ENCODE measurements around the gene CCDC106. TPM values are rescaled to one million over a fixed set of nuclear protein-coding genes. Genes with fewer than 3 reads are reported as not detected.
A peak's percentile ranks its signal among the peaks of the same experiment; 100 is the strongest.

Gene CCDC106
- total RNA-seq, 1 donor from 2014 or later = 15.9 TPM

DNA sequence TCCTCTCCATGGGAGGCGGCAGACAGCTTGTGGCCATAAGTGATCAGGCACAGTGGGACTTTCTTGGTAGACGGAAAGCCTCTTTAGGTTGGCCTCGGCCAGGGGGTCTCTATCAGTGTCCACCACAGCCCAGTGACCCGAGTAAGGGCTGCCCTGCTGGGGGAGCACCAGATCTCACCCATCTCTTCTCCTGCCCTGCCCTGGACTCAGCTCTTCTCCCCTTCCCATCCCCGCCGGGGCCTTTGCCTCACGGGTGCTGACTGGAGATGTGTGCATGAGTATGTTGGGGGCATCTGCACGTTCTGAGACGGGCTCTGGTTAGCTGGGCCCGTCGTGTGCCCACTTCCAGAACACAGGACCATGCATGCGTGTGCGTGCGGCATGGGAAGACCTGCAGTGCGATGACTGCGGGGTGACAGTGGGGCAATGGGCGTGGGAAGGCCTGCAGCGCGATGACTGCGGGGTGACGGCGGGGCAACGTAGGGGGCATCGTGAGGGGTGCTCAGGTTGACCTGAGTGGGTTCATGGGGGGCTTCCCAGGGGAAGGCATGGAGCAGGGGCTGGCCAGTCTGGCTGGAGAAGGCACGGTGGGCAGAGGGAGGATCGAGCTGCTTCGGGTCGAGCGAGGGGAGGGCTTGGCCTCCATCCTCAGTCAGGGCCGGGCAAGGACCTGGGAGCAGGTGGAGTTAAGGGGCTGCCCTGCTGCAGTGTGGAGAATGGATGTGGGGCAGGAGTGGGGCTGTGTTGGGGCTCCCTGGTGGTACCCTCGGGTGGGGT is 42.9 kb downstream of the CCDC106 start:
- DNase-seq (ENCODE audit: low spot score) = peak; percentile 57
- intact Hi-C loops (cut with DNase I) = no loop called here

DNA sequence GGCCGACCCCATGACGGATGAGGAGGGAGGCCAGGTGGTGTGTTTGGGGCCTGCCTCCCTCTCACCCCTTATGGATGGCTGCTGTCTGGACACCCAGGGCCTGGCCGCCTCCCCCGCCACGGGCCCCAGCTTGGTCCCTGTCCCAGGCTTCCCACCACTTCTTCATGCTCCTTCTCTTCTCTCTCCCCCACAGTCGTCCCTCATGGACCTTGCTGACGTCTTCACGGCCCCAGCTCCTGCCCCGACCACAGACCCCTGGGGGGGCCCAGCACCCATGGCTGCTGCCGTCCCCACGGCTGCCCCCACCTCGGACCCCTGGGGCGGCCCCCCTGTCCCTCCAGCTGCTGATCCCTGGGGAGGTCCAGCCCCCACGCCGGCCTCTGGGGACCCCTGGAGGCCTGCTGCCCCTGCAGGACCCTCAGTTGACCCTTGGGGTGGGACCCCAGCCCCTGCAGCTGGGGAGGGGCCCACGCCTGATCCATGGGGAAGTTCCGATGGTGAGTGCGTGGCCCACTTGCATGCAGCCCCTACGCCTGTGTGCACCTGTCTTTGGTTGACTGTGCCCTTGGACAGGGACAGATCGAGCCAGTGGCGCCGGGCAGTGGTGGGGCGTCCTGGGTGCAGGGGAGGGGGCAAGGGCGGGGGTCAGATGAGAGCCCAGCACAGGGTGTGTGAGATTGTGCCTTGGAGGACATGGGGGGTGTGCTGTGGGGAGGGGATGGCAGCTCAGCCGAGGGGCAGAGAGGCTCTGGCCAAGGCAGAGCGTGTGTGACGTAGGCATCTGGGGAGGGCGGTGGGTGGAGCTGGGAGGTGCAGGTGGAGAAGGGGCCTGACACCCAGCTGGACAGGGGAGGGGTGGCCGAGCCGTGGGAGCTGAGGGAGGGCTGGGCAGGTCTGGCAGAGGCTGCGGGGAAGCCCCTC is 43.8 kb downstream of the CCDC106 start:
- DNase-seq (ENCODE audit: low spot score) = peak; percentile 67
- intact Hi-C loops (cut with DNase I) = no loop called here

DNA sequence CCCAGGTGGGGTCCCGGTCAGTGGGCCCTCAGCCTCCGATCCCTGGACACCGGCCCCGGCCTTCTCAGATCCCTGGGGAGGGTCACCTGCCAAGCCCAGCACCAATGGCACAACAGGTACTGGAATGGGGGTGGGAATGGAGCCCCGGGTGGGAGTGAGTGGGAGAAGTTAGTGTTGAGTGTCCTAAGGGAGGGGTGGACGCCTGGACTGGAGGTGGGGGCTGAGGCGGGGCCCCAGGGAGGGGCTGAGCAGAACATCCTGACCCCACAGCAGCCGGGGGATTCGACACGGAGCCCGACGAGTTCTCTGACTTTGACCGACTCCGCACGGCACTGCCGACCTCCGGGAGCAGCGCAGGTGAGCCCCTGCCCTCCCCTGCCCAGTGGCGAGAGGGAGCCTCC is 44.7 kb downstream of the CCDC106 start:
- intact Hi-C loops (cut with DNase I) = no loop called here
- peak; percentile 56 for DNase-seq (ENCODE audit: low spot score)

DNA sequence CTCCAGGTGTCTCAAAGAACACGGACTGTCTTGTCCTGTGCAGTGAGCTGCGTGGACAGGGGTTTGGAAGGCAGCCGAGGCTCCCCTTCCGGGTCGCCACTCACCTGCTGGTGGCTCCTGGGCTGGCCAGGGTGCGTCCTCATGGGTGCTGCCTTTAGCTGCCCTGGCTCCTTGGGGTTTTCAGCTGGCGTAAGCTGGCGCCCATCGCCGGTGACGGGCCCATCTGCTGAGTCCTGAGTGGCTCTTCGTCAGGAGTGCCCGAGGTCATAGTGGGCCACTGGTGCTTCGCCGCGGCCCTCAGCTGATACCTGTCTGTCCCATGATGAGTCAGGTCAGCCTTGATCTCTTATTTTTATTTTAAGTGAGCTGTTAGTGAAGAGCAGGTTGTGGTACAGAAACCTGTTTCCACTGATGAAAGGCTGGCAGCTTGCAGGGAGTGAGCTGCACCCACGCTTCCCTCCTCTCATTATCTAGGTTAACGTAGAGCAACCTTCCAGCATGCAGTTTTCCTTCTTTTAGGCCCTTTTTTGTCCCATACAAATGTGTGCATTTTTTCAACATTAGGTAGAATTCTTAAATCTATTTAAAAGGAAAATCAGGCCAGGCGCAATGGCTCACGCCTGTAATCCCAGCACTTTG is 45.4 kb downstream of the CCDC106 start:
- intact Hi-C loops (cut with DNase I) = no loop called here
- DNase-seq (ENCODE audit: low spot score) = peak; percentile 53

DNA sequence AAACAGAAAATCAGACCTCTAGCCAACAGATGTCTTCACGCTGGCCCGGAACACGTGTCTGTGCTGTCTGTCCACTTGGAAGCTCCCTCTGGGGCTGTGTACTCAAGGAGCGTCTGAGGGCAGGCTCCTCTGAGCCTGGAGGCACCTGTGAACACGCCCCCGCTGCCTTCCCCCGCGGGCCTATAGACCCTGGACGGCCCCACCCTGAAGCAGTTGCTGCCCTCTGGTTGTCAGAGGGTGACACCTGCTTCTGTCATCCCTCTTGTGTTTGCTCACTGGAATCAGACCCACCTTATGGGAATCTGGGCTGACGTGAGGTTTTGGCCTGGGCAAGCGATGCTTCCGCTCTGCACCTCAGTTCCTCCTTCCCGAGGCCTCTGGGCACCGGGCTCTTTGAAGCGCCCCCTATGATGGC is 46.2 kb downstream of the CCDC106 start:
- DNase-seq (ENCODE audit: low spot score) = peak; percentile 72
- intact Hi-C loops (cut with DNase I) = no loop called here

DNA sequence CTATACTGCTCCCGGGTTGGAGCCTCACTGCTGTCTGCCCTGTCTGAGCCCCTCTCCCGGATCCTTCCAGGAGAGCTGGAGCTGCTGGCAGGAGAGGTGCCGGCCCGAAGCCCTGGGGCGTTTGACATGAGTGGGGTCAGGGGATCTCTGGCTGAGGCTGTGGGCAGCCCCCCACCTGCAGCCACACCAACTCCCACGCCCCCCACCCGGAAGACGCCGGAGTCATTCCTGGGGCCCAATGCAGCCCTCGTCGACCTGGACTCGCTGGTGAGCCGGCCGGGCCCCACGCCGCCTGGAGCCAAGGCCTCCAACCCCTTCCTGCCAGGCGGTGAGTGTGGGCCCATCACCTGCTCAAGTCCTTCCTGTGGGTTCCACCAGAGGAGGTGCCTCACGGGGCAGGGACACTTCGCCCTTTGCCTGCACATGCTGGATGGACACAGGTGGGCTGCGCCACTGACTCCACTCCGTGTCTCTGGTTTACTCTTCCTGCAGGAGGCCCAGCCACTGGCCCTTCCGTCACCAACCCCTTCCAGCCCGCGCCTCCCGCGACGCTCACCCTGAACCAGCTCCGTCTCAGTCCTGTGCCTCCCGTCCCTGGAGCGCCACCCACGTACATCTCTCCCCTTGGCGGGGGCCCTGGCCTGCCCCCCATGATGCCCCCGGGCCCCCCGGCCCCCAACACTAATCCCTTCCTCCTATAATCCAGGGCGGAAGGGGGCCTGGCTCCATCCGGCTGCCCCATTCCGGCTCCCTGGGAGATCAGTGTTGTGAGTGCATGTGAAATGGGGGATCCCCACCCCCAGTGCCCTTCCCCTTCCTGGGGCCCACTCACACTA is 46.9 kb downstream of the CCDC106 start:
- intact Hi-C loops (cut with DNase I) = no loop called here
- peak; percentile 63 for DNase-seq (ENCODE audit: low spot score)

DNA sequence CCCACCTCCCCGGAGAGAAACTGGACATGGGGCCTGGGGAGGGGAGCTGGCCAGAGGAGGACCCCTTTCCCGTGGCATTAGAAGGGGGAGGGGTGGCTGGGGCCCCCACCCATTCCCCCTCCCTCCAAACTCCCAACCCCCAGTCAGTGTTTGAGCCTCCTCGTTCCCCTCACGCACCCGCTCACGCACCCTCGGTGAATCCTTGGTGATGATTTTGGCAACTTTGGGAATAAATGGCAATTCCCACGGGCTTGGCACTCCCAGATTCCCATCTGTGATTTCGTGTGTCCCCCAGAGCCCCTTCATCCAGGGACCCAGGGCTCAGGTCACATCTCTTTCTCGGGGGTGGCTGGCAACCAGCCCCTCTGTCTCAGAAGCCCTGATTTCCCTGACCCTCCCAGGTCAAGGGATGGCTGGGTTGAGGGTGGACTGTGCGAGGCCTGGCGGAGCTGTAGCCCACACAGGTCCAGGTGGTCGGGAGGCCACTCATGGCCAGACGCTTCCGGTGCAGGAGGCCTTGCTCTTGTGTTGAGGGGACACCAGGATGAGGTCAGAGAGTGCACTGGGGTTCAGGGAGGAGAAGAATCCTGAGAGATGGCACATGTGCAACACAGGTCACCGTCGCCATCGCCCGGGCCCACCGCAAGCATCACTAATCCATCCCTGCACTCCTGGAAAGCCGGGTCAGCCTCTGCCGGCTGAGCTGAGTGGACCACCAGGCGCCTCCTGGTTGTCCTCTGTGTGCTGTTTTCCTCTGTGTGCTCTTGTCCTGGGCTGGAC is 47.7 kb downstream of the CCDC106 start:
- intact Hi-C loops (cut with DNase I) = no loop called here
- peak; percentile 55 for DNase-seq (ENCODE audit: low spot score)

DNA sequence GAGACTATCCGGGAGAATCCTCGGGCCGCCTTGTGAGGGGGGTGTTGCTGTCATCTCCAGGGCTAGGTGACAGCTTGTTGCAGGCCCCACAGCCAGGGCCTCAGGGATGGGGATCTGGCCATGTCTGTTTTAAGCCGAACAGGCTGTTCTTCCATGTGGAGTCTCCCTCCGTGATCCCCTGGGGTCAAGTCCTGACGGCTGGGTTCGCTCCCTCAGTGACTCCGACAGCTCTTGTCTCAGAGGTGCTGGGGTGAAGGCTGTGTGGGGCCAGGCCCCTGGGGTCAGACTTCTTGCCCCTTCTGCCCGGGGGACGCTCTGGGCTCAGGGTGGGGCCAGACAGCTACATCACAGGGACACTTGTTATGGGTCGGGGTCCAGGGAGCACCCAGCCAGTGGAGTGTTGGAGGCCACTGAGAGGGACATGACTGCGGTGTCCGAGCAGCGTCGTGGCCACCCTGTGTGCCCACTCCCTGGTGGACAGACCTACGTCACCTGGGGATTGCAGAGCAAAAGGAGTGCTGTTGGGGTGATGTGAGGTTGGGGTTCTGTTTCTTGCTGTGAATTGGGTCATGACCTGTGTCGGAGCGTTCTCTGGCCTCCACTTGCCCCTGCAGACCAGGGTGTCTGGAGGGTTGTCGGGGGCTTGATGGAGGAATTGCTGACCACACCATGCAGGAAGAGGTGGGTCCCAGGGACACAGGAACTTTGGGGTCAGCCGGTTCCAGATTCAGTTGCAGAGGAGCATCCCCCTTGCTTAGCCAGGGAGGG is 48.5 kb downstream of the CCDC106 start:
- intact Hi-C loops (cut with DNase I) = no loop called here
- DNase-seq (ENCODE audit: low spot score) = peak; percentile 70

DNA sequence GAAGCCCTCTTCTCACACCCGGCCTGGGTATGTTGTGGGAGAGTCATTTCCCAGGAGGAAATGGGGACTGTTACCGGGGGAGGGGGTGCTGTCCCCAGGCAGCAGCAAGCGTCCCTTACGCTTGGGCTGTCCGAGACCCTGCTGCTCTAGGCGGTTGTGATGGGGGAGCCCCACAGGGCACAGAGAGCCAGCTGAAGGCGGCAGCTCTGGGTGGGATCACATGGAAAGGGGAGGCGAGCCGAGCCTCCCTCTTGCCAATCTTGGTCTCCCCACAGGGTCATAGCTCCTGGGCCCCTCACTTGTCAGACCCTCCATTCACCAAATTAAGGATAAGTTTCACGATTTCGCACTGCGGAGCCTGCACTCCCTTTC is 49.0 kb downstream of the CCDC106 start:
- peak; percentile 41 for DNase-seq (ENCODE audit: low spot score)

DNA sequence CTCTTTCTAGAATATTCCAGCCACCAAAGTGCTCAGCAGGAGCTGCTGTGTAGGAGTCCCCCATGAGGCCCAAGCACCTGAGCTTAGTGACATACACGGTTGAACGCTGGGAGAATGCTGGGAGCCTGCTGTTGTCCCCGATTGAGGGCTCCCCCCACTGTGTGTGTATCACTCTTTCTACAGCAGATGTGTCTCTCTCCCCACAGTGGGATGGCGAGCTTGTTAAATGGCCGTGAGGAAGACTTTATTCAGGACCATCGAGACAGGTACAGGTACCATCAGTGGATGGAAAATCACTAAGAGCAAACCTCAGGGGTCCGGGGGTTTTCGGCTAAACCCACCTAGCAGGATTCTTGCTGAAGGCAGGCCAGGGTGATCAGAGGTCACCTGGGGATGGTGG is 49.7 kb downstream of the CCDC106 start:
- intact Hi-C loops (cut with DNase I) = no loop called here
- peak; percentile 41 for DNase-seq (ENCODE audit: low spot score)

More for the DNA sequence above, 49.0 kb downstream of the CCDC106 start:
- intact Hi-C loops (cut with DNase I) = no loop called here

DNA sequence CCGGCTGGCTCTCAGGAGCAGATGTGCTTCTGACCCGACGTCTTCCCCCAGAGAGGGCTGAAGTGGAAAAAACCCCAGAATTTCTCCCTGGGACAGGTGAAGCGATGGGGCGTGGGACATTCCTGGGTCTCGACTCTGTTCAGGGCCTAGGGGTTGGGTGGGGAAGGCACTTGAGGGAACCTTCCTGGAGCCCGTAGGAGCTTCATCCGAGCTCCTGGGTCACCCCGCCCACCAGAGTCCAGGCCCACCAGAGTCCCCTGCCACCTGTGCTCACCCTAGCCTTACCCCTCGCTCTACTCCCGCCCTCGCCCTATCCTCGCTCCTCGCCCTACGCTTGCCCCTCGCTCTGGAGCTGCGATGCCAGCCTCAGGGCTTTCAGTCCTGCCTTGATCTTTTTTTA is 50.2 kb downstream of the CCDC106 start:
- DNase-seq (ENCODE audit: low spot score) = no peak
- intact Hi-C loops (cut with DNase I) = no loop called here

DNA sequence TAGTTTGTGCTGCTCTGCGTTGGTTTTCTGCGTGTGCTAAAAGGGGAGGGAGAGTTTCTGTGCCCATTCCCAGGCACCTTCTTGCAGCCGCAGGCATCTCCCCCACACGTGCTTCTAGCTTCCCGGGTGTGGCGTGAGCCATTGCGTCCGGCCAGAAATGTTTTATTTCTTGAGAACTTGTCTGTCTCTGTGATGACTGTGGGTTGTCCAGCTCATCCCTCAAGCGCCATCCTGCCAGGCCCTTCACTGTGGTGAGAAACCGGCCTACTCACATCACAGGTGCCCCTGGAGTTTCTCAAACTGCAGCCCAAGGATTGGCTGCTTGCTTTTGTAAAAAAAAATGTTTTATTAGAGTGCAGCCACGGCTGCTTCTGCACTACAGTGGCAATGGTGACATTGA is 51.2 kb downstream of the CCDC106 start:
- DNase-seq (ENCODE audit: low spot score) = peak; percentile 65
- intact Hi-C loops (cut with DNase I) = no loop called here

DNA sequence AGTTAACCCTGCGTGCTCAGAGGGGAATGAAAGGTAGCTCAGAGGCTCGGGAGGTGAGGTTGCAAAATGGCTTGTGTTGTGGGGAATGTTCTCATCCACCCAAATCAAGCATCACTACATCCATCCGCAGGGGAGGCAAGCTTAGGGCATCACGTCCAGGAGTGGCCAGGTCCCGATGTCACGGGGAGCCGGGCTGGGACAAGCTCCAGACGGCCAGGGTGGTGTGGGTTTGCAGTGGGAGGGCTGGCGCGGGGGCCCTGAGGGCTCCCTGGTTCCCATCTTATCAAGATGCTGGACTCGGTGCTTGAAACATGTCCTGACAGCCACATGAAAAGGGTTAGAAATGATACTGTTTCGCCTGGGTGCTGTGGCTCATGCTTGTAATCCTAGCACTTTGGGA is 52.8 kb downstream of the CCDC106 start:
- intact Hi-C loops (cut with DNase I) = no loop called here
- peak; percentile 72 for DNase-seq (ENCODE audit: low spot score)

DNA sequence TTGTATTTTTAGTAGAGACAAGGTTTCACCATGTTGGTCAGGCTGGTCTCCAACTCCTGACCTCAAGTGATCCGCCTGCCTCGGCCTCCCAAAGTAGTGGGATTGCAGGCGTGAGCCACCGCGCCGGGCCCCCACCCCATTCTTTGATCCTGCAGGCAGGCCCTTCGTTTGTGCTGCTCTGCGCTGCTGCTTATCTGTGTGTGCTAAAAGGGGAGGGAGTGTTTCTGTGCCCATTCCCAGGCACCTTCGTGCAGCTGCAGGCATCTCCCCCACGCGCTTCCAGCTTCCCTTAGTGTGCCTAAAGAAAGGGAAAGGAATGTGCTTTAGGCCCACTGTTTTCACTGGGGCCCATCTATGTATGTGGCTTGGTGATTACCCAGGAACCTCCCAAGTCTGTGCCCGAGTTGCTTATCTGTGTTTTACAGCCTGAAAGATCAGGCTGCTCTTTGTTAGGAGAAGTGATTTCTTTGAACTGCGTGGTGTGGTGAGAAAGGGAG is 54.2 kb downstream of the CCDC106 start:
- intact Hi-C loops (cut with DNase I) = no loop called here
- no peak for DNase-seq (ENCODE audit: low spot score)

Measured in cardiac septum (tissue), 1 donor.